VCaP (cell line): Measurements from ENCODE around the gene TNFRSF18.
"Not testable (repeated sequence)": the region's sequence is repeated elsewhere in the genome, so short reads cannot be mapped to it uniquely, and the experiment has no call there.

Source experiments
- H3K27ac ChIP-seq: fragments of 450-650 bp; 2 replicates; pipeline ENCODE4 v1.5.1; 2017
- CTCF ChIP-seq: fragments of 450-650 bp; conservative IDR thresholded peaks from 2 replicates; pipeline ENCODE4 v1.5.1; 2017; ENCODE audit warnings: mild to moderate bottlenecking, moderate library complexity

Gene TNFRSF18

GRCh38 chr1:1198423-1199140, 7.8 kb downstream of the TNFRSF18 start:
- no peak overlapping the region for H3K27ac ChIP-seq

GRCh38 chr1:1197551-1198422, 8.6 kb downstream of the TNFRSF18 start:
- no peak for TF ChIP-seq CTCF
- H3K27ac ChIP-seq, result no peak overlapping the region

More at GRCh38 chr1:1198423-1199140, 7.8 kb downstream of the TNFRSF18 start:
- TF ChIP-seq CTCF, result no peak

GRCh38 chr1:1197188-1197500, 9.2 kb downstream of the TNFRSF18 start:
- H3K27ac ChIP-seq, result no peak overlapping the region
- no peak for TF ChIP-seq CTCF

GRCh38 chr1:1196431-1197187, 9.8 kb downstream of the TNFRSF18 start:
- TF ChIP-seq CTCF, result no peak
- H3K27ac ChIP-seq, result no peak overlapping the region

- not testable (repeated sequence) for H3K27ac ChIP-seq
Measured at GRCh38 chr1:1195726-1196125, 10.7 kb downstream of the TNFRSF18 start.

- no peak overlapping the region for H3K27ac ChIP-seq
- no peak for TF ChIP-seq CTCF
Measured at GRCh38 chr1:1194723-1195122, 11.7 kb downstream of the TNFRSF18 start.

GRCh38 chr1:1191734-1192133, 14.7 kb downstream of the TNFRSF18 start:
- TF ChIP-seq CTCF, result no peak
- no peak overlapping the region for H3K27ac ChIP-seq
